ENCODE measurements around the gene GTF2I.
"Not testable (repeated sequence)": the region's sequence is repeated elsewhere in the genome, so short reads cannot be mapped to it uniquely, and the experiment has no call there.

GTF2I gene

DNA sequence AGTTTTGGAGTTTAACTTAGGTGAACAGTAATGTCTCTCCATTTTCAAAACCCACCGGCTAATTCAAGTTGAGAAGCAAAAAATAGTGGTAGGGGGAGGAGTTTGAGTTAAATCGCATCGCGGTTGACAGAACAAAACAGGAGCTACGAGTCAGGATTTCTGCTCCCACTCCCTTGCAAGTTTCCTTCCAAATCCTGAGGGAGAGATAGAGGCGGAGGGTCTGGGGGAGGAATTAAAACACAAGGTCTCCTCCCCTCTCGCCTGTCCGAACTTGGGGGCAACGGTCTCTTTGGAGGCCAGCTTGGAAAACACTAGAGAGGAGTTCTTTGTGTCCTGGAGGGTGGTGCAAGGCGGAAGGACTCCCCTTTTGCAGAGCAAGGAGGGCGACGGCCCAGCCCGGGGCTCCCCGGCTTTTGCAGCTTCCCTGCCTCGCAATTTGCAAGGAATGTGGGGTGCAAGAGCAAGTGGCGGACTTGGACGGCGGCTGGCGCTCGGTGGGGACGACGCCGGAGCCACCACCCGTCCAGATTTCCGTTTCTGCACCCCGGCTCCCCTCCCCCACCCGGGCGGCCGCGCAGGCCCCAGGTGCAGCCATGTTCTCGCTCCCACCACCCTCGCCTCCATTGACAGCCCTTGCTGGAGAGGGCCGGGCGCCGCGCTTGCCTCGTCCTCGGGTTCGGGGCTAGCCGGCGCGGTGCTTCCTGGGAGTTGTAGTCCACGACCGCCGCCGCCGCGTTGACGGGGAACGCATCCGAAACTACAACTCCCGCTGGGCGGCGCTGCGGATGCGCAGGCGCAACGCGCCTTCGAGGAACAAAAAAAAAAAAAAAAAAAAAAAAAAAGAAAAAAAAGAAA, 454 bp upstream of the GTF2I start:
- peak; percentile 96 for DNase-seq

DNA sequence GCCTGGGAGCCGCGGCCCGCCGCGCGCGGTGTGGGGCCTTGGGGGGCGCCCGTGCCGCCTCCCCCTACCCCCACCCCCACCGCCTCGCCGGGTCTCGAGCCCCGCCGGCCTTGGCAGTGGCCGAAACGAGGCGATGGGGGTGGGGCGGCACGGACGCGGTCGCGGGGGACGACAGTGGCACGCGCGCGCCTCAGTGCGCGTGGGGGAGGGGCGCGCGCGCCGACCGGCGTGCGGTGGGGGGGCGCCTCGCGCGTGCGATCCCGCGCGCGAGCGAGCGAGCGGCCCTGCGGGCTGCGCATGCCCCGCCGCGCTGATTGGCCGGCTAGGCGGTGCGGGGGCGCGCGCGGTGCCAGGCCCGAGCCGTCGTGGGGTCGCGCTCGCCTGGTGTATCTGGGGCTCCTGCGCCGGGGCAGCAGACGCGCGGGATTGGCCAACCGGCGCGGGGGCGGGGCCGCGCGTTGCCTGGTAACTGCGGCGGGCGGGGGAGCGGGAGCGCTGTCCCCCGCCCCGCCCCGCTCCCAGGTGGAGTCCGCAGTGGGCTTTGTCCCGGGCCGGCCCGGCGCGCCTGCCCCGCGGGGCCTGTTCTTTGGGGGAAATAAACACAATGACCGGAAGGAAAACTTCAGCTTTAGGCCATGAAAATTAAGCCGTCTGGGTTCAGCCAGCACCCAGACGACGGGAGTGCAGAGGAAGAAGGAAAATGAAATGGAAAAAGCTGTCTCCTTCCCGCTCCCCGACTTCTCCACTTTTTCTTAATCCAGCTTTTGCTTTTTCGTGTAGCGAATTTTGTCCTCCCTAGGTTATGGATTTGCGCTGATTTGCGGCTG, 873 bp downstream of the GTF2I start:
- DNase-seq, result peak; percentile 89

DNA sequence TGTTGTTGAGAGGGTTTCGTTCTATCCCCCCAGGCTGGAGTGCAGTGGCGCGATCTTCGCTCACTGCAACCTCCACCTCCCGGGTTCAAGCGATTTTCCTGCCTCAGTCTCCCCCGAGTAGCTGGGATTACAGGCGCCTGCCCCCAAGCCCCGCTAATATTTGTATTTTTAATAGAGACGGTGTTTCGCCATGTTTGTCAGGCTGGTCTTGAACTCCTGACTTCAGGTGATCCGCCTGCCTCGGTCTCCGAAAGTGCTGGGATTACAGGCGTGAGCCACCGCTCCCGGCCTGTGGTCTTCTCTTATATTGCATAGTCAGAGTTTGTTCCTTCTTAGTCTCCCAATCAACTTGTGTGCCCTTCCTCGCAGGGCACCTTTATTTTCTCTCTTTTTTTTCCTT, 2.7 kb downstream of the GTF2I start:
- not testable (repeated sequence) for DNase-seq

DNA sequence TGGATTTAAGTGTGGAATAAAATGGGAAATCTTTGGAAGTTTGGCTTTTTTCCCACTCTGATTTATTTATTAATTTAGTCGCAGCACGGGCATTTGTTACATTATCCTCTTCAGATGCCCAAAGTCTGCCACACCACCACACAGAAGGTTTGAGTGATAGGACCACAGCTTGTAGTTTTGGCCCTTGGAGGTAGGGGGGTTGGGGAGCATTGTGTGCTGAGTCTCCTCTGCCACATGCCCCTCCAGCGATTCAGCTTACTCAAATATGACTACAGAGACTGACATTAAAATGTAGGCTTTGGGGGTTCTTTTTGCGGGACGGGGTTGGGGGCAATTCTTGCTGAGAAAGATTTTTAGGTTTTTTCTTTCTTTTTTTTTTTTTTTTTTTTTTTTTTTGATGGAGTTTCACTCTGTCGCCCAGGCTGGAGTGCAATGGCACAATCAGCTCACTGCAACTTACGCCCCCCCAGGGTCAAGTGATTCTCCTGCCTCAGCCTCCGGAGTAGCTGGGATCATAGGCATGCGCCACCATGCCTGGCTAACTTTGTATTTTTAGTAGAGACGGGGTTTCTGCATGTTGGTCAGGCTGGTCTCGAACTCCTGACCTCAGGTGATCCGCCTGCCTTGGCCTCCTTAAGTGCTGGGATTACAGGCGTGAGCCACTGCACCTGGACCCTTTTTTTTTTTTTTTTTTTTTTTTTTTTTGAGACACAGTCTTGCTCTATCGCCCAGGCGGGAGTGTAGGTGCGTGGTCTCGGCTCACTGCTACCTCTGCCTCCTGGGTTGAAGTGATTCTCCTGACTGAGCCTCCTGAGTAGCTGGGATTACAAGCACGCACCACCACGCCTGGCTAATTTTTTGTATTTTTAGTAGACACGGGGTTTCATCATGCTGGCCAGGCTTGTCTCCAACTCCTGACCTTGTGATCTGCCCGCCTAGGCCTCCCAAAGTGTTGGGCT, 4.6 kb downstream of the GTF2I start:
- DNase-seq, result not testable (repeated sequence)

DNA sequence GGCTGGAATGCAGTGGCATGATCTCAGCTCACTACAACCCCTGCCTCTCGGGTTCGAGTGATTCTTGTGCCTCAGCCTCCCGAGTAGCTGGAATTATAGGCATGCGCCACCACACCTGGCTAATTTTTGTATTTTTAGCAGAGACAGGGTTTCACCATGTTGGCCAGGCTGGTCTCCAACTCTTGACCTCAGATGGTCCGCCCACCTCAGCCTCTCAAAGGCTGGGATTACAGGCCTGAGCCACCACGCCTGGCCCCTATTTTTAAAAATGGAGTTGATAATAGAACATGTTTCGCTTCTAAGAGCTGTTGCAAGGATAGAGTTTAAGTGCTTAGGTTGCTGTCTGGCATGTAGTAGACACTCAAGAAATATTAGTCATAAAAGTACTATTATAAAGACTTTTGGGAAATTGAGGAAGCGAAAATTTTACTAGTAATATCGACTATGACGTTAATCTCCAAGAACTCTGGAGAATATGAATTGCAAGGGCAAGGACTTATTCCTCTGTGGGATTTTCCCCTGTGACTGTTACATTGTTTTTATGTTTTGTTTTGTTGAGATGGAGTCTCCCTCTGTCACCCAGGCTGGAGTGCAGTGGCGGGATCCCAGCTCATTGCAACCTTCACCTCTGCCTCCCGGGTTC, 7.9 kb downstream of the GTF2I start:
- DNase-seq, result no peak

DNA sequence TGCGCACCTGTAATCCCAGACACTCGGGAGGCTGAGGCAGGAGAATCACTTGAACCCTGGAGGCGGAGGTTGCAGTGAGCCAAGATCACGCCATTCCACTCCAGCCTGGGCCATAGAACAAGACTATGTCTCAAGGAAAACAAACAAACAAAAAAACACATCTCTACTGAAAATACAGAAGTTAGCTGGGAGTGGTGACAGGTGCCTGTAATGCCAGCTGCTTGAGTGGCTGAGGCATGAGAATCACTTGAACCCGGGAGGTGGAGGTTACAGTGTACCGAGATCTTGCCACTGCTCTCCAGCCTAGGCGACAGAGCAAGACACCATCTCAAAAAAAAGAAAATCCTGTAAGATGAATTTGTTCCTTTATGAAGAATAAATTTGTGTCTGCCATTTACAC, 9.5 kb downstream of the GTF2I start:
- not testable (repeated sequence) for DNase-seq

DNA sequence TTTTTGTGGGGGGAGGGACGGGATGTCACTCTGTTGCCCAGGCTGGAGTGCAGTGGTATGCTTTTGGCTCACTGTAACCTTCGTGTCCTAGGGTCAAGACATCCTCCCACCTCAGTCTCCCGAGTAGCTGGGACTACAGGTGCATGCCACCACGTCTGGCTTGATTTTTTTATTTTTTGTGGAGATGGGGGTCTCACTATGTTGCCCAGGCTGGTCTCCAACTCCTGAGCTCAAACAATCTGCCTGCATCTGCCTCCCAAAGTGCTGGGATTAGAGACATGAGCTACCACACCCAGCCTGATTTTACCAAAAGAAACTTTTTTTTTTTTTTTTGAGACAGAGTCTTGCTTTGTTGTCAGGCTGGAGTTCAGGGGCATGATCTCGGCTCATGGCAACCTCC, 10.0 kb downstream of the GTF2I start:
- not testable (repeated sequence) for DNase-seq

DNA sequence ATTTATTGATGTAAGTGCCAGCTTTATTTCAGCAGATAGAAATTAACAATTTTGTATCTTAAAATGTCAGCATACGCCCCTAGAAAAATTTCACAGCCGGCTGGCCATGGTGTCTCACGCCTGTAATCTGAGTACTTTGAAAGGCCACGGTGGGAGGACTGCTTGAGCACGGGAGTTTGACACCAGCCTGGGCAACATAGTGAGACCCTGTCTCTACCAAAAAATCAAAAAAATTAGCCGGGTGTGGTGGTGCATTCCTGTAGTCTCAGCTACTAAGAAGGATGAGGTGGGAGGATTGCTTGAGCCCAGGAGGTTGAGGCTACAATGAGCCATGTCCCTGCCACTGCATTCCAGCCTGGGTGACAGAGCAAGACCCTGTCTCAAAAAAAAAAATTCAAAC, 14.1 kb downstream of the GTF2I start:
- DNase-seq, result no peak

DNA sequence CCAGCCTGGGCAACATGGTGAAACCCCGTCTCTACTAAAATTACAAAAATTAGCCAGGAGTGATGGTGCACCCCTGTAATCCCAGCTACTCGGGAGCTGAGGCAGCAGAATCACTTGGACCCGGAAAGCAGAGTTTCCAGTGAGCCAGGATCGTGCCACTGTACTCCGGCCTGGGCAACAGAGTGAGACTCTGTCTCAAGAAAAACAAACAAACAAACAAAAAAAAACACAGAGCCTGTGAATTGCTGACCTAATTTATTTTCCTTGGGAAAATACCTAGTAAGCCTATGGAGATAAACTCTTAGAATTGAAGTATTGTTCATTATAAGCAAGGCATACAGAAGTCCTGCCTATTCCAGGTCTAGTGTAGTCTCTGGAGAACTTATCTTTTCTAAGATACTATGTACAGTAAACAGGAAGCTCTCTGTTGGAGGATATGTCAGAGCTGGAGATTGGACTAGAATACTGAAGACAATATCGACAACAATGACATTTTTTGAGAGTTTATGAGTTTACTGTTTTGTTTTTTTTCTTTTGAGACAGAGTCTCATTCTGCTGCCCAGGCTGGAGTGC, 14.9 kb downstream of the GTF2I start:
- DNase-seq, result no peak

DNA sequence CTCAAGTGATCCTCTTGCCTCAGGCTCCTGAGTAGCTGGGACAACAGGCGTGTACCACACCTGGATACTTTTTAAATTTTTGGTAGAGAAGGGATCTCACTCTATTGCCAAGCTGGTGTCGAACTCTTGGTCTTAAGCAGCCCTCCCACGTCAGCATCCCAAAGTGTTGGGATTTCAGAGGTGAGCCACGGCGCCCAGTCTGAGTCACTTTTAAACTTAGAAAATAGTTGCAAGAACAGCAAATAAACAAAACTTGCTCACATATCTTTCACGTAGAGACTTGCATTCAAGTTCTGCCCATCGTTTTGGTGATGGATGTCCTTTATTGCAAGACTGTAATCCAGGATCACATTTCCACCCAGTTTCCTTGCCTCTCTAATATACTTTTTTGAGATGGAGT, 16.6 kb downstream of the GTF2I start:
- no peak for DNase-seq

DNA sequence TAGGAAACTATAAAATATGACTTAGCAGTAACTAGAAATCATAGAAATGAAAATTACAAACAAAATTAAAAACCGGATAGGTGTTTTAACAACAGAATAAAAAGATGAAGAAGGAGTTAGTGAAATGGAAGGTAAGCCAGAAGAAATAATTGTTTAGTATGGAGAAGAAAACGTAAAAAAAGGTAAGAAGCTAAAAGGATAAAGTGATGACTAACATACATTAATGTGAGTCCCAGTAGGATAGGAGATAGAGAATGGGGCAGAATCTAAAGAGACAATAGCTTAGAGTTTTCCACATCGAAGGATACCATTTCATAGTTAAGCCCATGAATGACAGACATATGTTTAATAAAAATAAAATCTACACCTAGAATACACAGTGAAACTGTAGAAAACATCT, 25.3 kb downstream of the GTF2I start:
- DNase-seq, result no peak

DNA sequence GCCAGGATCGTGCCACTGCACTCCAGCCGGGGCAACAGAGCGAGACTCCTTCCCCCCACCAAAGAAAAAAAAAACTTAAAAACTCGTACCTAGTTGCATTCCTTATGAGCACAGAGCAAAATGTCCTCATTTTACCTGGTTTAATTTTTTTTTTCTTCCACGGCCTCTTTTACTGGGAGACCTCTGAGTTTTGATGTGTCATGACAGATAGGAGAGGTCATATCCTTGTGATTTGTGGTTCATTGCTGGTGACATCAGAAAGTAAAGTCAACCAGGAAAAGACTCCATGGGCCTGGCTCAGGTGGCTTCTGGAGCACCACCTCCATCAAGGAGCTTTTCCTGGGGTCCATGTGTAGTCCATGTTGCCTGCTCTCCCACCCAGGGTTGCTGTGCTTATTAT, 26.3 kb downstream of the GTF2I start:
- no peak for DNase-seq

DNA sequence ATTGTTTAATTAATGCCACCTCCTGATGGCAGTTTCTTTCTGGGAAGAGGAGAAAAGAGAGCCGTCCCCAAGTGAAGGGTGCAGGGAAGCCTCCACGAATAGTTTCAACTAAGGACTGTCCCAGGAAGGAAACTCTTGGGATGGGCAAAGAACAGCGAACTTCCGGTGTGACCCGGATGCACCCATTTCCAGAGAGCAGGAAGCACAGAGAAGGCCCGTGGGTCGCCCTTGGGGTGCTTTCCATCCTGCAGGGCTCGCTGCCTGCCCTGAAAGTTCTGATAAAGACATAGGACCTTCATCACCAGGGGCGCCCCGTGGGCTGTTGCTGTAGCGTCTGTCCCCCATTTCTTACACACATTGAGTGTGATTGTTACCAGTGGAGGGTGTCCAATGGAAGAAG, 27.0 kb downstream of the GTF2I start:
- DNase-seq, result no peak

DNA sequence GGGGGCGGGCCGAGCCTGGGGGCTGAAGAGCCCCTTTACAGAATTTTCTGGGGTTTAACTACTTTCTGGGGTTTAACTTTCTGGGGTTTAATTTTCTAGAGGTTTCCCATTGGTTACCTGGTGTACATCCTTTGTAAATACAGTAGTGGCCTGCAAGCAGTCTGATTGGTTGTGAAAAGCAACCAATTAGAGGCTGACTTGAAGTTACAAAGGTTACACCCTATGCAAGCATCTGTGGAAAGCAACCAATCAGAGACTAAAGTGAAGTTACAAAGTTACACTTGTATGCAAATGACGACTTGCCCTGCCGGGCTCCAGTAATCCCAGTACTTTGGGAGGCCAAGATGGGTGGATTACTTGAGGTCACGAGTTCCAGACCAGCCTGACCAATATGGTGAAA, 27.4 kb downstream of the GTF2I start:
- DNase-seq, result no peak

DNA sequence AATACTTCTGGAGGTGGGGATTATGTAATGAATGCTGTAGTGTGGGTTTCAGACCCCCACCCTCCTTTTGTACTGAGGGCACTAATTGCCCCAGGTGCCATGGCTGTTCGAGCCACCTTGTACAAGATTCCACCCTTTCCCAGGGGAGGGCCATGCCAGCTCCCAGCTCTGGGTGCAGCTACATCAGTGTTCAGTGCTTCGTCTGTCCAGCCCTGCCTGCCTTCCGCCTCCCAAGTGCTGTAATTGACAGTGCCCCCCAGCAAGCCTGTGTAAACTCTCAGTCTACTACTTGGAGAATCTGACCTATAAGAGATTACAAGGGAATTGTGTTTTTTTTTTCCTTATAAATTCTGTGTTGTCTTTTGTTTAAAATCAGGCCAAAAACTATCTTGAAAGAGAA, 33.0 kb downstream of the GTF2I start:
- DNase-seq, result no peak

DNA sequence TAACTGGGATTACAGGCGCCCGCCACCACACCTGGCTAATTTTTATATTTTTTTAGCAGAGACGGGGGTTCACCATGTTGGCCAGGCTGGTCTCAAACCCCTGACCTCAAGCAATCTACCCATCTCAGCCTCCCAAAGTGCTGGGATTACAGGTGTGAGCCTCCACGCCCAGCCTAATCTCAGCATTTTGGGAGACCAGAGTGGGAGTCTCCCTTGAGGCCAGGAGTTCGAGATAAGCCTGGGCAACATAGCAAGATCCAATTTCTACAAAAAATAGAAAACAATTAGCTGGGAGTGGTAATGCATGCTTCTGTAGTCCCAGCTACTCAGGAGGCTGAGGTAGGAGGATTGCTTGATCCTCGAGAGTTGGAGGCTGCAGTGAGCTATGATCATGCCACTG, 46.9 kb downstream of the GTF2I start:
- DNase-seq, result not testable (repeated sequence)

DNA sequence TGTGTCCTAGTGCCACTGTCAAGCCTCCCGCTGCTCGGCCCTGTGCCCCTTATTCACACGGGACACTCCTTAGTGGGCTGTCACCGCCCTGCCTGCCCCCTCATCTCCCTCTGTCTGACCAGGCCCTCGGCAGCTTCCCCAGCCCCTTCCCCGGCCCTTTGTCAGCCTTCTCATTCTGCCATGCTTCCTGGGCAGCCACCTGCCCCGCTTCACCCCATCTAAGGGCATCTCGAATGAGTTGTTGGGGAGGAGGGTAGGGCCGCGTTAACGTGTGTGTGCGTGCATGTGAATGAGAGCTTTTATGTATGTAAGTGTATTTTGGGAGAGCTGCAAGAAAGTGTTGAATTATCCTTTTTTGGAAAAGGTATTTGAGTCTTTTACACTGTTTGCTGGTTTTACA, 49.7 kb downstream of the GTF2I start:
- no peak for DNase-seq

DNA sequence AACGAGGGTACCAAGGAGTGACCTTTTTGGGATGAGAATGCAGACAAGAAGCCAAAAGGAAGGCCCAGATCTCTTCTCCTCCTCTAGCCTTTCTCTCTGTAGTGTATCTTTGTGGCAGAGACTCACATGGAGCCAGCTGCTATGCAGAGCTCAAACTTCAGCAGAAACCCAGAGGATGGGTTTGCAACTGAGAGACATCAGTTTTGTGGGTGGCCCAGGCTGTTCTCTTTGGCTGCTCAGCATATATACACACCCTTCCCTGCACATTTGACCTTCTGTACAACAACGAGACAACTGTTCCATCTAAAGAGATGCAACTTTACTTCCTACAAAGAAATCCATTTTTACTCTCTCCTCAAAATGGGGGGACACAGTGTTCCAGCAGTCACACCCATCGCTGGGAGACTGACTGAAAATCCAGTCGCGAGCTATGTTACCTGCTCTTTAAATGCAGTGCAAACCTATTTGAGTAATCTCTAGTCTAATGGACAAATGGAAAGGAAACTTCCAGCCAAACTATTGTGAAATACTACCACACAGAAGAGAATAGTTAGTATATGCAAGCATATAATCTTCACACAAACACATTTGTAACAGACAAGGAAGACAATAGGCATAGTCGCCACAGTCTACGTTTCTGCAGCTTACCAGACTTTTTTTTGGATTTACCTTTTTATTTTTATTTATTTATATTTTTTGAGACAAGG, 51.2 kb downstream of the GTF2I start:
- DNase-seq, result no peak

DNA sequence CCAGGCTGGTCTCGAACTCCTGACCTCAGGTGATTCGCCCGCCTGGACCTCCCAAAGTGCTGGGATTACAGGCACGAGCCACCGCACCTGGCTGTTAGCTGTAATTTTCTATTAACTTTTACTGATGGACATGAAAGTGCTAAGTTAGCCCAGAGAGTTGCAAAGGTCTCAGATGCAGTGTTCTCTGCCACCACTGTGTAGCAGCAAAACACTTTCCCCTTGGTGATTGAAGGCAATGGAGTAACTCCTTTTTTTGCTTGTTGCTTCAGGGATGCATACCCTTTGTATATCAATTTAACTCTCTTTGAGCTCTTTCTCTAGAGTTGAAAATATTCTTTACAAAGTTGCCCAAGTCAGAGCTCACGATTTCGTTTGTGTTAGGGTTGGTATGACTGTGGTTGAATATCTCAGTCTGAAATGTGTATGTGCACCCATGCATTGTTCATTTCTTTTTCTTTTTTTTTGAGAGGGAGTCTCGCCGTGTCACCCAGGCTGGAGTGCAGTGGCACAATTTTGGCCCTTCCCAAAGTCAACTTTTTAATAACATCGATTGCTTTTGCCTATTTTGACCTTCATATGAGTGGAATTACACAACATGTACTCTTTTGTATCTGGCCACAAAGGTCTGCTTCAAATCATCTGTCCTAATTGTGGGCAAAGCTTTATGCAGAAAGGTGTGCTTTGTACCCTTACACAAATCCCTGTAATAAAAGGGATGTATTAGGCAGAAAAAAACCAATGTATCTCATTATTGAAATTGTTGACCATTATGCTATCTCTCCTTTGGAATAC, 52.6 kb downstream of the GTF2I start:
- DNase-seq, result no peak

DNA sequence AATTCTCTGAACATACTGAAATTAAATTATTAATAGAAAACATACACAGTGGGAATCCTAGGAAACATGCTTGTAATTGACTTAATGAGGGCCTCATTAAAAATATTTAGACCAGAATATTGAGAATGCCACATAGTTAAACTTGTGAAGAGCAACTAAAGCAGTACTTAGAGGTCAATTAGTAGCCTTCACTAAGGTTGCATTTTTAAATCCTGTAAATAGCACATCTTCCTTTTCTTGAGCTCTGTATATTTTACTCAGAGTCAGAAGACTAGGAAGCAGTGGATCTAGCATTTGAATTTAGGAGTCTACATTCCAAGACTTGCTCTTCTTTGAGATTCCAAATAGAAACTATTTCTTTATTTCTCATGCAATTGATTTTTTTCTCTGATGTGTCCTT, 56.0 kb downstream of the GTF2I start:
- no peak for DNase-seq

DNA sequence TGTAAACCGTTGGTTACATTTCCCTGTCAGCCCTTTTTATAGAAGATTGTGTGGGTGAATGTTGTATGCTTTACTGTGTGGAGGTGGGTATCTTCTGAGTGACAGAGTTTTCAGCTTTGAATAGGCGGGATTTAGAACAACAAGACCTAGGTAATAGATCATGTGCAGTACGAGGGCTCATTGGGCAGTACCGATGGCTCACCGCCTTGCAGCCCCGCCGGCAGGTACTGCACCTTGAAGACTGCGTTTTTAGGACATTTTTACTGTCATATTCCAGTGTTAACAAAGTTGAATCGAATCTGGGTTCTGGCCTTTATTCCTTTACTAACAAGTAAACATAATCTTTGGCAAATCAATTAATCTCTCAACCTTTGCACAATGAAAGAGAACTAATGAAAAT, 60.4 kb downstream of the GTF2I start:
- no peak for DNase-seq
